VCaP (cell line): Measurements from ENCODE around the gene PARD3B.
A peak's percentile ranks its signal among the peaks of the same experiment; 100 is the strongest.

ENCODE experiments used
- H3K27ac ChIP-seq: fragments of 450-650 bp; 2 replicates; pipeline ENCODE4 v1.5.1; 2017
- CTCF ChIP-seq: fragments of 450-650 bp; conservative IDR thresholded peaks from 2 replicates; pipeline ENCODE4 v1.5.1; 2017; ENCODE audit warnings: mild to moderate bottlenecking, moderate library complexity

Gene PARD3B

GRCh38 chr2:204849892-204850291 lies 304.6 kb downstream of the PARD3B start:
- no peak for TF ChIP-seq CTCF
- peak overlapping the region; percentile 26; the same call in 1 of the 2 replicates for H3K27ac ChIP-seq

- TF ChIP-seq CTCF = no peak
Measured at GRCh38 chr2:204850581-204850980, 305.3 kb downstream of the PARD3B start.

GRCh38 chr2:204853905-204854304 lies 308.6 kb downstream of the PARD3B start:
- TF ChIP-seq CTCF = no peak

More at GRCh38 chr2:204850581-204850980, 305.3 kb downstream of the PARD3B start:
- 0 out of 2 replicates have a peak overlapping the region, but pooled peaks have one; percentile 26 for H3K27ac ChIP-seq

GRCh38 chr2:204860274-204860673 lies 315.0 kb downstream of the PARD3B start:
- no peak for TF ChIP-seq CTCF
- no peak overlapping the region for H3K27ac ChIP-seq

More at GRCh38 chr2:204853905-204854304, 308.6 kb downstream of the PARD3B start:
- no peak overlapping the region for H3K27ac ChIP-seq

GRCh38 chr2:204862809-204863208 lies 317.5 kb downstream of the PARD3B start:
- no peak overlapping the region for H3K27ac ChIP-seq
- TF ChIP-seq CTCF = no peak

GRCh38 chr2:204863336-204863735 lies 318.1 kb downstream of the PARD3B start:
- H3K27ac ChIP-seq = no peak overlapping the region
- TF ChIP-seq CTCF = no peak

- TF ChIP-seq CTCF = no peak
- H3K27ac ChIP-seq = no peak overlapping the region
Measured at GRCh38 chr2:204869132-204869823, 324.0 kb downstream of the PARD3B start.
